ENCODE data around the gene TM9SF1. TPM values are rescaled to one million over a fixed set of nuclear protein-coding genes. Genes with fewer than 3 reads are reported as not detected.
"Not testable (repeated sequence)": the region's sequence is repeated elsewhere in the genome, so short reads cannot be mapped to it uniquely, and the experiment has no call there.

The TM9SF1 gene
- total RNA-seq, 1 donor from 2014 or later = 34.5 TPM

GRCh38 chr14:24215495-24216344, 20.5 kb upstream of the TM9SF1 start, which contains the start of gene MDP1:
Gene MDP1, minus strand, starts transcription at chr14:24216066. Its CDS starts 111 bp downstream, at chr14:24215955.
- Mint-ChIP-seq H3K27ac (peak within 1 kb of the TSS; percentile 96), H3K9me3 (no peaks in the 10 kb centered on the region), H3K4me3 (peak within 1 kb of the TSS; percentile 90), H3K4me1 (ENCODE audit: low read depth) (peaks cover 43% of the 10 kb centered on the region), H3K27me3 (ENCODE audit: insufficient read depth) (no peaks in the 10 kb centered on the region), H3K36me3 (ENCODE audit: low read depth) (peaks cover 30% of the 10 kb centered on the region)
- intact Hi-C loops (cut with micrococcal nuclease) = loop anchor here (1.0 kb wide), 4 partner anchors 17 to 93 kb away; partner anchors contain the start of genes GMPR2, NEDD8 and TINF2
- DNase-seq (ENCODE audit: low spot score) = peak; percentile 85

- DNase-seq (ENCODE audit: low spot score) = no peak
- intact Hi-C loops (cut with micrococcal nuclease) = loop anchor here (1.0 kb wide), 8 partner anchors 19 to 228 kb away; partner anchors contain the start of genes DCAF11, EMC9, IPO4 and IRF9
- Mint-ChIP-seq H3K4me3 (peak overlapping the region; percentile 90), H3K36me3 (ENCODE audit: low read depth) (peaks cover 43% of the 10 kb centered on the region), H3K4me1 (ENCODE audit: low read depth) (peaks cover 50% of the 10 kb centered on the region), H3K9me3 (no peaks in the 10 kb centered on the region), H3K27ac (peak overlapping the region; percentile 97), H3K27me3 (ENCODE audit: insufficient read depth) (no peaks in the 10 kb centered on the region)
Observed at GRCh38 chr14:24213866-24214662, 18.8 kb upstream of the TM9SF1 start.

- Mint-ChIP-seq H3K4me3 (peak within 1 kb of the TSS; percentile 90), H3K36me3 (ENCODE audit: low read depth) (peaks cover 46% of the 10 kb centered on the region), H3K4me1 (ENCODE audit: low read depth) (peaks cover 50% of the 10 kb centered on the region), H3K27ac (peak within 1 kb of the TSS; percentile 97), H3K9me3 (no peaks in the 10 kb centered on the region), H3K27me3 (ENCODE audit: insufficient read depth) (no peaks in the 10 kb centered on the region)
- peak; percentile 95 for DNase-seq (ENCODE audit: low spot score)
- intact Hi-C loops (cut with micrococcal nuclease) = loop anchor here (1.0 kb wide), 8 partner anchors 18 to 229 kb away; partner anchors contain the start of genes DCAF11, EMC9, IPO4 and IRF9
Observed at GRCh38 chr14:24212924-24213865, 18.0 kb upstream of the TM9SF1 start, which contains the start of gene CHMP4A. Gene CHMP4A, minus strand, starts transcription at chr14:24213488. Its CDS starts 49 bp downstream, at chr14:24213439.

GRCh38 chr14:24211311-24211710, 16.1 kb upstream of the TM9SF1 start:
- H3K27me3 Mint-ChIP-seq (ENCODE audit: insufficient read depth) = no peaks in the 10 kb centered on the region
- peak overlapping the region; percentile 90 for H3K4me3 Mint-ChIP-seq
- no peaks in the 10 kb centered on the region for H3K9me3 Mint-ChIP-seq
- H3K4me1 Mint-ChIP-seq (ENCODE audit: low read depth) = peaks cover 61% of the 10 kb centered on the region
- intact Hi-C loops (cut with micrococcal nuclease) = no loop called here
- peak overlapping the region; percentile 26 for H3K27ac Mint-ChIP-seq
- DNase-seq (ENCODE audit: low spot score) = no peak
- peaks cover 52% of the 10 kb centered on the region for H3K36me3 Mint-ChIP-seq (ENCODE audit: low read depth)

GRCh38 chr14:24207625-24208024, 12.4 kb upstream of the TM9SF1 start:
- H3K4me1 Mint-ChIP-seq (ENCODE audit: low read depth) = peaks cover 41% of the 10 kb centered on the region
- H3K27me3 Mint-ChIP-seq (ENCODE audit: insufficient read depth) = no peaks in the 10 kb centered on the region
- H3K27ac Mint-ChIP-seq = no peak overlapping the region
- peaks cover 6% of the 10 kb centered on the region for H3K9me3 Mint-ChIP-seq
- H3K36me3 Mint-ChIP-seq (ENCODE audit: low read depth) = peaks cover 64% of the 10 kb centered on the region
- no peak for DNase-seq (ENCODE audit: low spot score)
- no peak overlapping the region for H3K4me3 Mint-ChIP-seq
- intact Hi-C loops (cut with micrococcal nuclease) = no loop called here

- Mint-ChIP-seq H3K27me3 (ENCODE audit: insufficient read depth) (no peaks in the 10 kb centered on the region), H3K4me1 (ENCODE audit: low read depth) (peaks cover 41% of the 10 kb centered on the region), H3K9me3 (peaks cover 6% of the 10 kb centered on the region), H3K36me3 (ENCODE audit: low read depth) (peaks cover 69% of the 10 kb centered on the region), H3K4me3 (no peak overlapping the region), H3K27ac (peak overlapping the region; percentile 66)
- intact Hi-C loops (cut with micrococcal nuclease) = no loop called here
- DNase-seq (ENCODE audit: low spot score) = no peak
Observed at GRCh38 chr14:24207104-24207551, 11.9 kb upstream of the TM9SF1 start.

GRCh38 chr14:24206260-24207103, 11.2 kb upstream of the TM9SF1 start:
- Mint-ChIP-seq H3K27ac (peak overlapping the region; percentile 66), H3K4me3 (no peak overlapping the region), H3K36me3 (ENCODE audit: low read depth) (peaks cover 71% of the 10 kb centered on the region)

GRCh38 chr14:24204163-24205146, 9.2 kb upstream of the TM9SF1 start:
- intact Hi-C loops (cut with micrococcal nuclease) = no loop called here
- Mint-ChIP-seq H3K36me3 (ENCODE audit: low read depth) (peaks cover 57% of the 10 kb centered on the region), H3K27ac (no peak overlapping the region), H3K9me3 (peaks cover 6% of the 10 kb centered on the region), H3K4me1 (ENCODE audit: low read depth) (peaks cover 27% of the 10 kb centered on the region), H3K4me3 (no peak overlapping the region), H3K27me3 (ENCODE audit: insufficient read depth) (no peaks in the 10 kb centered on the region)
- DNase-seq (ENCODE audit: low spot score) = no peak

More at GRCh38 chr14:24206260-24207103, 11.2 kb upstream of the TM9SF1 start:
- Mint-ChIP-seq H3K9me3 (peaks cover 6% of the 10 kb centered on the region), H3K4me1 (ENCODE audit: low read depth) (peaks cover 37% of the 10 kb centered on the region), H3K27me3 (ENCODE audit: insufficient read depth) (no peaks in the 10 kb centered on the region)
- intact Hi-C loops (cut with micrococcal nuclease) = no loop called here
- no peak for DNase-seq (ENCODE audit: low spot score)

GRCh38 chr14:24203249-24203886, 8.1 kb upstream of the TM9SF1 start:
- Mint-ChIP-seq H3K4me1 (ENCODE audit: low read depth) (peaks cover 38% of the 10 kb centered on the region), H3K36me3 (ENCODE audit: low read depth) (peaks cover 63% of the 10 kb centered on the region), H3K27ac (peak overlapping the region; percentile 7)
- intact Hi-C loops (cut with micrococcal nuclease); H3K4me3 Mint-ChIP-seq; H3K27me3 Mint-ChIP-seq (ENCODE audit: insufficient read depth); DNase-seq (ENCODE audit: low spot score); H3K9me3 Mint-ChIP-seq: not testable (repeated sequence)

GRCh38 chr14:24202538-24202937, 7.3 kb upstream of the TM9SF1 start:
- H3K27ac Mint-ChIP-seq; H3K4me3 Mint-ChIP-seq; DNase-seq (ENCODE audit: low spot score); H3K27me3 Mint-ChIP-seq (ENCODE audit: insufficient read depth); H3K9me3 Mint-ChIP-seq; intact Hi-C loops (cut with micrococcal nuclease): not testable (repeated sequence)
- Mint-ChIP-seq H3K4me1 (ENCODE audit: low read depth) (peaks cover 38% of the 10 kb centered on the region), H3K36me3 (ENCODE audit: low read depth) (peaks cover 58% of the 10 kb centered on the region)
